H9 (cell line): ENCODE data around the gene HOXC11. TPM values are rescaled to one million over a fixed set of nuclear protein-coding genes. Genes with fewer than 3 reads are reported as not detected.

Source experiments
- DNase-seq: peaks from one replicate; pipeline ENCODE4 v3.0.0-alpha.2; 2017
- H2AFZ ChIP-seq: one replicate; pipeline ENCODE4 v1.6.1; 2013; ENCODE audit warnings: mild to moderate bottlenecking, low read length, control low read depth, moderate library complexity
- H2AK5ac ChIP-seq: 2 replicates; pipeline ENCODE4 v1.6.1; 2013; ENCODE audit warnings: low read length, control low read depth, mixed read lengths; ENCODE audit not compliant: insufficient read length
- H2BK120ac ChIP-seq: one replicate; pipeline ENCODE4 v1.6.1; 2013; ENCODE audit warnings: low read depth, mild to moderate bottlenecking, low read length, control low read depth, inconsistent platforms; ENCODE audit not compliant: poor library complexity, severe bottlenecking
- H2BK12ac ChIP-seq: 2 replicates; pipeline ENCODE4 v1.6.1; 2013; ENCODE audit warnings: low read length, control low read depth, mixed read lengths, low read depth; ENCODE audit not compliant: insufficient read length
- H2BK15ac ChIP-seq: 2 replicates; pipeline ENCODE4 v1.6.1; 2013; ENCODE audit warnings: low read depth, low read length, control low read depth
- H2BK20ac ChIP-seq: one replicate; pipeline ENCODE4 v1.6.1; 2013; ENCODE audit warnings: low read depth, mild to moderate bottlenecking, low read length, control low read depth, inconsistent platforms; ENCODE audit not compliant: poor library complexity, severe bottlenecking
- H2BK5ac ChIP-seq: 2 replicates; pipeline ENCODE4 v1.6.1; 2013; ENCODE audit warnings: low read length, control low read depth, mixed read lengths; ENCODE audit not compliant: insufficient read length
- H3K14ac ChIP-seq: 2 replicates; pipeline ENCODE4 v1.6.1; 2013; ENCODE audit warnings: low read length, control low read depth; ENCODE audit not compliant: insufficient read depth
- H3K18ac ChIP-seq: 2 replicates; pipeline ENCODE4 v1.6.1; 2013; ENCODE audit warnings: low read depth, mild to moderate bottlenecking, mixed read lengths, low read length, control low read depth; ENCODE audit not compliant: insufficient read length
- H3K23ac ChIP-seq: 2 replicates; pipeline ENCODE4 v1.6.1; 2013; ENCODE audit warnings: low read length, control low read depth, mixed read lengths, low read depth; ENCODE audit not compliant: insufficient read length
- H3K23me2 ChIP-seq: 2 replicates; pipeline ENCODE4 v1.6.1; 2013; ENCODE audit warnings: low read depth, mild to moderate bottlenecking, mixed read lengths, low read length, control low read depth; ENCODE audit not compliant: insufficient read length, poor library complexity, severe bottlenecking
- H3K27ac ChIP-seq: 2 replicates; pipeline ENCODE4 v1.5.1; 2013; ENCODE audit warnings: low read length, control low read depth, mixed read lengths, low read depth; ENCODE audit not compliant: insufficient read length
- H3K27me3 ChIP-seq: 2 replicates; pipeline ENCODE4 v1.6.1; 2013; ENCODE audit warnings: low read length, control low read depth, inconsistent platforms; ENCODE audit not compliant: insufficient read depth
- H3K4ac ChIP-seq: 2 replicates; pipeline ENCODE4 v1.6.1; 2013; ENCODE audit warnings: low read depth, mild to moderate bottlenecking, control low read depth, inconsistent platforms, low read length, moderate library complexity
- H3K4me1 ChIP-seq: 2 replicates; pipeline ENCODE4 v1.6.1; 2013; ENCODE audit warnings: low read length, control low read depth, inconsistent platforms; ENCODE audit not compliant: insufficient read depth
- H3K4me2 ChIP-seq: 2 replicates; pipeline ENCODE4 v1.6.1; 2013; ENCODE audit warnings: low read length, control low read depth, mixed read lengths; ENCODE audit not compliant: insufficient read length, insufficient read depth
- H3K56ac ChIP-seq: 2 replicates; pipeline ENCODE4 v1.6.1; 2013; ENCODE audit warnings: low read depth, mild to moderate bottlenecking, mixed read lengths, low read length, control low read depth; ENCODE audit not compliant: insufficient read length
- H3K79me1 ChIP-seq: 2 replicates; pipeline ENCODE4 v1.6.1; 2013; ENCODE audit warnings: low read depth, mild to moderate bottlenecking, moderate library complexity, low read length, control low read depth, inconsistent platforms; ENCODE audit not compliant: insufficient read depth, poor library complexity, severe bottlenecking
- H3K79me2 ChIP-seq: 2 replicates; pipeline ENCODE4 v1.6.1; 2013; ENCODE audit warnings: low read length, control low read depth, inconsistent platforms; ENCODE audit not compliant: insufficient read depth
- H3K9ac ChIP-seq: 2 replicates; pipeline ENCODE4 v1.6.1; 2013; ENCODE audit warnings: low read length, control low read depth, mixed read lengths; ENCODE audit not compliant: insufficient read length; ENCODE audit errors: extremely low read depth
- H3K9me3 ChIP-seq: one replicate; pipeline ENCODE4 v1.6.1; 2013; ENCODE audit warnings: low read depth, low read length, inconsistent platforms; ENCODE audit not compliant: control insufficient read depth
- H3T11ph ChIP-seq: one replicate; pipeline ENCODE4 v1.6.1; 2013; ENCODE audit warnings: mild to moderate bottlenecking, low read length, control low read depth, inconsistent platforms
- H4K20me1 ChIP-seq: one replicate; pipeline ENCODE4 v1.6.1; 2013; ENCODE audit not compliant: control insufficient read depth, insufficient read length, insufficient read depth
- H4K5ac ChIP-seq: 2 replicates; pipeline ENCODE4 v1.6.1; 2013; ENCODE audit warnings: low read depth, mild to moderate bottlenecking, mixed read lengths, low read length, control low read depth; ENCODE audit not compliant: insufficient read length
- H4K8ac ChIP-seq: replicated peaks from 2 replicates; pipeline ENCODE4 v1.6.1; 2013; ENCODE audit warnings: low read length, control low read depth, mixed read lengths, low read depth; ENCODE audit not compliant: insufficient read length
- H4K91ac ChIP-seq: 2 replicates; pipeline ENCODE4 v1.6.1; 2013; ENCODE audit warnings: low read depth, mild to moderate bottlenecking, moderate library complexity, mixed read lengths, low read length, control low read depth; ENCODE audit not compliant: insufficient read length
- H3K27ac Mint-ChIP-seq, 3 experiments: 2 replicates in 2 of 3; 3 replicates in 1 of 3; pipeline ENCODE4 v1.8.0; 2020 to 2021; ENCODE audit warnings: mixed read lengths in 3 of 3, mild to moderate bottlenecking in 1 of 3, moderate library complexity in 1 of 3
- H3K27me3 Mint-ChIP-seq: 2 replicates; pipeline ENCODE4 v1.8.0; 2021; ENCODE audit warnings: low read depth, mild to moderate bottlenecking, moderate library complexity, mixed read lengths
- H3K36me3 Mint-ChIP-seq, 3 experiments: 2 replicates in 2 of 3; 3 replicates in 1 of 3; pipeline ENCODE4 v1.8.0; 2020 to 2021; ENCODE audit warnings: low read depth in 3 of 3, mixed read lengths in 3 of 3; ENCODE audit not compliant: insufficient read depth in 1 of 3
- H3K4me1 Mint-ChIP-seq, 2 experiments: 2 replicates each; pipeline ENCODE4 v1.8.0; 2020; ENCODE audit warnings: mixed read lengths in 2 of 2
- H3K4me3 Mint-ChIP-seq, 2 experiments: 2 replicates in 1 of 2; 3 replicates in 1 of 2; pipeline ENCODE4 v1.8.0; 2020 to 2021; ENCODE audit warnings: mild to moderate bottlenecking in 2 of 2, mixed read lengths in 2 of 2, moderate library complexity in 1 of 2
- H3K9me3 Mint-ChIP-seq, 2 experiments: 2 replicates in 1 of 2; 3 replicates in 1 of 2; pipeline ENCODE4 v1.8.0; 2020; ENCODE audit warnings: mild to moderate bottlenecking in 2 of 2, mixed read lengths in 2 of 2, moderate library complexity in 1 of 2
- WGBS: extraction: QIAGEN DNeasy Blood & Tissue Kit; methylation state at CpG from one replicate; pipeline ENCODE4 v1.1.7; 2013; ENCODE audit warnings: missing lambda C conversion rate, low lambda C conversion rate, mixed read lengths; ENCODE audit not compliant: insufficient read length; ENCODE audit errors: extremely low coverage; 5-methylcytosine and 5-hydroxymethylcytosine counted together
- total RNA-seq: library from RNA; stranded (reverse); gene quantifications from 2 replicates; pipeline ENCODE4 v1.2.1, GENCODE V29; 2021
- TF ChIP-seq, protein P1 (sequence below): fragments of 200-600 bp; sonication (generic); conservative IDR thresholded peaks from 3 replicates; pipeline ENCODE4 v1.8.0; 2021; ENCODE audit warnings: antibody characterized with exemption, mild to moderate bottlenecking

Gene HOXC11
- total RNA-seq, 1 experiment from 2014 or later = not detected

DNA sequence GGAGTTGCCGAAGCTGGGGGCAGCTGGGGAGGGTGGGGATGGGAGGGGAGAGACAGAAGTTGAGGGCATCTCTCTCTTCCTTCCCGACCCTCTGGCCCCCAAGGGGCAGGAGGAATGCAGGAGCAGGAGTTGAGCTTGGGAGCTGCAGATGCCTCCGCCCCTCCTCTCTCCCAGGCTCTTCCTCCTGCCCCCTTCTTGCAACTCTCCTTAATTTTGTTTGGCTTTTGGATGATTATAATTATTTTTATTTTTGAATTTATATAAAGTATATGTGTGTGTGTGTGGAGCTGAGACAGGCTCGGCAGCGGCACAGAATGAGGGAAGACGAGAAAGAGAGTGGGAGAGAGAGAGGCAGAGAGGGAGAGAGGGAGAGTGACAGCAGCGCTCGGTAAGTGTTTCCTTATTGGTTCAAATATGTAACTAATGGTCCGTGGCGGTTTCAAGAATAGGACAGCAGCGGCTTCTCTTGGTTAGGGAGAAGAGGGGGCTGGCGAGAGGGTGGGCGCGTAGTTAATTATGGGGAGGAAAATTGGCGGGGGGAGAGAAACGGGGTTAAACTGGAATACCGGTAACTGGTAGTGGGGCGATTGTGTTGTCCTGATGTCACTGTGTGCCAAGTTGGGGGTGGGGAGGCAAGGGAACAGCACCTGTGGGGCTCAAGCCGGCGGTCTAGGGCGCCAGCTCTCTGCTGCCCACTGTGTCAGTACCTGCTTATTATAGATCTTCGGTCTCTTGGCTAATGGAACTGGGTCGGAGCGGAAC, 44.3 kb downstream of the HOXC11 start:
- Histone ChIP-seq H3K9me3 (no peaks in the 10 kb centered on the region), H3K9ac (no peak overlapping the region), H3K4ac (no peak overlapping the region), H4K91ac (no peak overlapping the region), H4K20me1 (no peaks in the 10 kb centered on the region), H3K27ac (no peak overlapping the region), H4K5ac (no peak overlapping the region), H2BK5ac (no peak overlapping the region), H3K27me3 (peaks cover 93% of the 10 kb centered on the region), H3K79me1 (no peaks in the 10 kb centered on the region), H3K14ac (no peak overlapping the region), H3K4me2 (peak overlapping the region; percentile 77), H3K18ac (no peak overlapping the region), H4K8ac (no peak overlapping the region), H2BK20ac (no peak overlapping the region), H3K23ac (no peak overlapping the region), H3T11ph (no peak overlapping the region), H3K56ac (no peak overlapping the region), H2AFZ (no peak overlapping the region), H3K79me2 (no peaks in the 10 kb centered on the region), H3K23me2 (peaks cover 10% of the 10 kb centered on the region), H3K4me1 (no peaks in the 10 kb centered on the region), H2BK15ac (no peak overlapping the region), H2BK12ac (no peak overlapping the region), H2BK120ac (no peak overlapping the region), H2AK5ac (no peak overlapping the region)
- peak; percentile 68 for DNase-seq
- Mint-ChIP-seq H3K27me3 (peaks cover 100% of the 10 kb centered on the region), H3K27ac (no peak overlapping the region), H3K9me3 (peaks cover 0 to 2% of the 10 kb centered on the region in 2 experiments; a peak in 2 of 5 replicates), H3K36me3 (no peaks in the 10 kb centered on the region), H3K4me3 (peak overlapping the region; percentile 38 to 77), H3K4me1 (peaks cover 13 to 26% of the 10 kb centered on the region in 2 experiments)
- TF ChIP-seq, protein P1, sequence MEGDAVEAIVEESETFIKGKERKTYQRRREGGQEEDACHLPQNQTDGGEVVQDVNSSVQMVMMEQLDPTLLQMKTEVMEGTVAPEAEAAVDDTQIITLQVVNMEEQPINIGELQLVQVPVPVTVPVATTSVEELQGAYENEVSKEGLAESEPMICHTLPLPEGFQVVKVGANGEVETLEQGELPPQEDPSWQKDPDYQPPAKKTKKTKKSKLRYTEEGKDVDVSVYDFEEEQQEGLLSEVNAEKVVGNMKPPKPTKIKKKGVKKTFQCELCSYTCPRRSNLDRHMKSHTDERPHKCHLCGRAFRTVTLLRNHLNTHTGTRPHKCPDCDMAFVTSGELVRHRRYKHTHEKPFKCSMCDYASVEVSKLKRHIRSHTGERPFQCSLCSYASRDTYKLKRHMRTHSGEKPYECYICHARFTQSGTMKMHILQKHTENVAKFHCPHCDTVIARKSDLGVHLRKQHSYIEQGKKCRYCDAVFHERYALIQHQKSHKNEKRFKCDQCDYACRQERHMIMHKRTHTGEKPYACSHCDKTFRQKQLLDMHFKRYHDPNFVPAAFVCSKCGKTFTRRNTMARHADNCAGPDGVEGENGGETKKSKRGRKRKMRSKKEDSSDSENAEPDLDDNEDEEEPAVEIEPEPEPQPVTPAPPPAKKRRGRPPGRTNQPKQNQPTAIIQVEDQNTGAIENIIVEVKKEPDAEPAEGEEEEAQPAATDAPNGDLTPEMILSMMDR = no peak
- WGBS = no CpG with 5 or more reads among the region's 24 CpGs
